IPS DF 4.7 (cell line): ENCODE results near the gene DCP2.

Experiments
- DNase-seq: peaks from one replicate; pipeline ENCODE4 v3.0.0-alpha.2; 2013; ENCODE audit warnings: low spot score; ENCODE audit errors: extremely low read depth

The DCP2 gene

DNA sequence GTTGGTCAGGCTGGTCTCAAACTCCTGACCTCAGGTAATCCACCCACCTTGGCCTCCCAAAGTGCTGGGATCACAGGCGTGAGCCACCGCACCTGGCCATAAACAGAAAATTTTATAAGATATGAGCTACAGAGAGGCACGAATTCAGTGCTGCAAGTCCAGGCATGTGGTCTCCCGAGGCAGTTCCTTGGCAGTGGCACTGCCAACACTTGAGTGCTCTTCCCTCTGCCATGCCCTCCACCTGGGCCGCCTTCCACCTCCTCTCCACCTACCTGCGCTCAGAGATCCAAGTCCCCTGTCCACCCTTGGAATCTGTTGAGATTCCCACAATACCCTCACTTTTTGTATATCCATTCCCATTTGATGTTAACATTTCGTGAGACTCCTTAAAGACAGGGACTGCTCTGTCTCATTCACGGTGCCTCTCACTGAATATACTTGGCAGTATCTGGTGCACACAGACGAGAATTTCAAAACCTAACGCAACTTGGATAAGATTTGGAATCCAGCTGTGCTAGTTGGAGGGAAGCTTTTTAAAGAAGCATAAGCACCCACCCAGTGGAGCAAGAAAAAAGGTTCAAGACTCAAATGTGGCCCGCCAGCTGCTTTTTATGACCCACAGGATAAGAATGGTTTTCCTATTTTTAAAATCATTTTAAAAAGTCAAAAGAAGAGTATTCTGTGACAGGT, 68.3 kb downstream of the DCP2 start:
- no peak for DNase-seq

DNA sequence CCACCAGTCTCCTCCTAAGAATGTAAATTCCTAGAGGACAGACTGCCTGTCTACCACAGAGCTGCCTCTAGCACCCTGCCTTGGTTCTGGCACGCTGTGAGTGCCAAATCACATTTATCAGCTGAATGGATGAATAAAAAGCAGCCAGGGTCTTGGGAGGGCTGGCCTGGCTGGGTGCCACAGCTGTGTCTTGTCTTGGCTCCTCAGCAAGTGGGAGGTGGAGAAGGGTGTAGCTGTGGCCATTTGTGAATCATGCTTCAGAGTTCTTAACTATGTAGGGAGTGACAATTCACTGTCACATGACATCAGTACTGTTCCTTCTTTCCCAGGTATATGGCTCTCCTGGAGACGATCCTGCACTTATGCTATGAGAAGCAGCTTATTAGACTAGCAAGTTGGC, 70.6 kb downstream of the DCP2 start:
- no peak for DNase-seq

DNA sequence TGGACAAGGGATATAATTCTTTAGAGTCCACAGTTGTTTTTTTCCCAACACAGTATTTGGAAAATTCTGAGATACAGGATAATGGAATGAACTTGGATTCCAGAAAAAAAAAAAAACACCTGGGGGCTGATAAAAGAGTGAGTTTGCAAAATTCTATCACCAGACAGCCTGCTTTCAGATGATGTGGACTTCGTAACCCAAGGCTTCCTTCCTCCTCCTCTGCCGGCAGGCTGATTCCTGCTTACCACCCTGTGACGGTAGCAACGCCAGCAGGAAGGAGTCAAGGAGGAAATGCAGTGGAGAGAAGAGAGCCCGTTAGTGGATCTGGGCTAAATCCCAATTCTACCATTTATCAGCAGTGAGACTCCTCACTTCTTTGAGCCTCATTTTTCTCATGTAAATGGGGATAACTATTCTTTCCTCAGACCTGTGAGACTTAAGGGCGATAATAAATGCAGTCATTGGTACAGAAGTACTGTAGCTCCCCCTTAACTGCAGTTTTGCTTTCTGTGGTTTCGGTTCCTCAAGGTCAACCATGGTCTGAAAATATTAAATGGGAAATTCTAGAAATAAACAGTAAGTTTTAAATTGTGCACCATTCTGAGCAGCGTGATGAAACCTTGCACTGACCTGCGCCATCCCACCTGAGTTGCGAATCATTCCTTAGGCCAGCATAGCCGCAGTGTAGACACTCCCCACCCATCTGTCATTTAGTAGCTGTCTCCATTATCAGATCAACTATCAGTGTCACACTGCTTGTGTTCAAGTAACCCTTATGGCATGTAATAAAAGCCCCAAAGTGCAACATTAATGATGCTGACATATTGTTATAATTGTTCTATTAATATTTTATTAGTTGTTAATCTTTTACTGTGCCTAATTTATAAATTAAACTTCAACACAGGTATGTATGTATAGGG, 71.4 kb downstream of the DCP2 start:
- DNase-seq = no peak

DNA sequence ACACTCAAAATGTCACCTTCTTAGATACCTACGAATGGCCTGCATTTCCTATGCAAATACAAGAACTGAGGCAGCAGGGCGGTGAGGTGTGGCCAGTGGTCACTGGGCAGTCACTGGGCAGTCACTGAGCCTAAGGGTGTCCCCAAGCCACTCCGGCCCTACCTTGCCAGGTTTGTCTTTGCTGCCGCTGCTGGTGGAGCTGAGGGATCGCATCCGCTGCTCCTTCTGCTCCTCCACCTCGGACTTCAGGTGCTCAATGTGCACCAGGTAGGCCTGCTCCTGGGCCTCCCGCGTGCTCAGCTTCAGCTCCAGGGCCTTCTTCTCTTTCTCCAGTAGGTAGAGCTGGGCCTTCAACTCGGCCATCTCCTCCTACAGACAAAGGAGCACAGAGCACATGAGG, 72.3 kb downstream of the DCP2 start:
- no peak for DNase-seq

DNA sequence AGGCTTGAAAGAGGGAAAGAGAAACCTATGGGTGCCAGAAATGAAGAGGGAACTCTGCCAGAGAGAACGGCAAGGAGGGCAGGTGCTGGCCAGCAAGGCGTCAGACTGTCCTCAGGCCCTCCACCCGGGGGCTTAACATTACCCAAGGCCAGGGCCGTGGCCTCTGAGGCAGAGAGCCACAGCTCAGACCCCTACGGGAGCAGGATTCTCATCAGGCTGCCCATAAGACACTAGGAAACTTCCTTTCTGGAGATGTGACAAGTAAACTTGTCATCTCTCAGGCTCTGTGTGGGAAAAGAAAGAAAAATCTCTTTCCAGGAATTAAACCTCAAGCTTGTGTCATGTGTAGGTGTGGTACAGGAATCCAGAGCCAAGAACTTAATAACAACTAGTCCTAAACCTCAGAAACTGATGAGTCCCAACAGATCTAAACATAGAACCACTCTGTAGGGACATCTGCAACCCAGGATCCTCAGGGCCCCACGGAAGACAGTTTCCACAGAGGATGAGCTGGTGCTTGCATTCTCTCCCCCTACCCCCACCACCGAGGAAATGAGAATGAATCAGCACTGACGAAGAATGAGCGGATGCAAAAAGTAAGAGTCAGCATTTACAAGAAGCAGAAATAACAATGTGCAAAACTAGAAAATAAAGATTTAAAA, 74.3 kb downstream of the DCP2 start:
- DNase-seq = no peak

GRCh38 chr5:113052041-113052795, 75.6 kb downstream of the DCP2 start:
- DNase-seq = no peak

- no peak for DNase-seq
Observed at GRCh38 chr5:113053511-113053995, 77.0 kb downstream of the DCP2 start.

GRCh38 chr5:113054899-113055298, 78.3 kb downstream of the DCP2 start:
- no peak for DNase-seq

DNA sequence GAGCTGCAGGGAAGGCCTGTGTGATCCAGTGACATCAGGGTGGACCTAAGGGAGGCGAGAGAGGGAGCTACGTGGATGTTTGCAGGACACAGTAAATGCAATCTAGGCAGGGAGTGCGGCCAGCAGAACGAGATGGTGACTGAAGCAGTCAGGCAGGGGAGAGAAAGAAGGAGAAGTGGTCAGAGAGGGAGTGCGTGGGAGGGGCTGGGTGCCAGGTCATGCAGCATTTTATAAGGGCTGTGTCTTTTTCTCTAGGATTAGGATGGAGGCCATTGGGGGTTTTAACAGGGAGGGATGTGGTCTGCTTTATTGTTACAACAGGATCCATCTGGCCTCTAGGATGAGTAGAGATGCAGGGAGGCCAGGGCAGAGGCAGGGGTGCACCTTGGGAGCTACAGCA, 80.4 kb downstream of the DCP2 start:
- DNase-seq = no peak

DNA sequence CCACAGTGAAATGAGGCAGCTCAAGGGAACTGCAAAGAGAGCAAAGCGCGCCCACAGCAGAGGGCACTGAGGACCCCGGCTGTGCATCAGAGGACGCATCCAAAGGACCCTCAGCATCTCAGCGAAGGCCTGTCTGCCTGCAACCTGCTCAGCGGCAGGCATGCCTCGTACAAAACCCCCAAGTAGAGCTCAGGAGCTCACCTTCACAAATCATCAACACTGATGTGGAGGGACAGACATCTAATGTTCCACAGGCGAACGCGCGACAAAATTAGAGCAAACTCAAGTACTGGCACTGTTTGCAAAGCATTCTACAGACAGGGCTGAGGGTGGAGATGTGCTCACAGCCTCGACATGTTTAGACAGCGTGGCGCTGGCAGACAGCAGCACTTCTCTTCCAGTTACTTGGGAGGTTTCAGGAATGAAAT, 81.0 kb downstream of the DCP2 start:
- DNase-seq = no peak

DNA sequence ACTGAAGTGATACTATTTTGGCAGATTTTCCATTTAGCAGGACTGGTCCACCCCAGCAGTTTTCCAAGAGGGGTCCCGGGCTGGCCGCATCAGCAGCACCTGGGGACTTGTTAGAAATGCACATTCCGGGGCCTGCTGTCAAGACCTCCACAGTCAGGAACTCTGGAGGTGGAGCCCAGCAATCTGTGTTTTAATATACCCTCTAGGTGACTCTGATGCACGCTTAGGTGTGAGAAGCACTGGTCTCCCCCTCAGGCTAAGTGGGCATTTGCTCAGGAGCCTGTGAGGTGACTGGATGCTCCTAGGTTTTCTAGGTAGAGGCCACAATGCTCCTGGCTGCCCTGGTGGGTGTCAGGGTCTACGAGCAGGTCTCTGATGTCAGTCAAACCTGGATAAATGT, 81.7 kb downstream of the DCP2 start:
- no peak for DNase-seq

GRCh38 chr5:113058706-113059226, 82.2 kb downstream of the DCP2 start:
- no peak for DNase-seq

- no peak for DNase-seq
Observed at GRCh38 chr5:113059232-113060040, 82.8 kb downstream of the DCP2 start.

DNA sequence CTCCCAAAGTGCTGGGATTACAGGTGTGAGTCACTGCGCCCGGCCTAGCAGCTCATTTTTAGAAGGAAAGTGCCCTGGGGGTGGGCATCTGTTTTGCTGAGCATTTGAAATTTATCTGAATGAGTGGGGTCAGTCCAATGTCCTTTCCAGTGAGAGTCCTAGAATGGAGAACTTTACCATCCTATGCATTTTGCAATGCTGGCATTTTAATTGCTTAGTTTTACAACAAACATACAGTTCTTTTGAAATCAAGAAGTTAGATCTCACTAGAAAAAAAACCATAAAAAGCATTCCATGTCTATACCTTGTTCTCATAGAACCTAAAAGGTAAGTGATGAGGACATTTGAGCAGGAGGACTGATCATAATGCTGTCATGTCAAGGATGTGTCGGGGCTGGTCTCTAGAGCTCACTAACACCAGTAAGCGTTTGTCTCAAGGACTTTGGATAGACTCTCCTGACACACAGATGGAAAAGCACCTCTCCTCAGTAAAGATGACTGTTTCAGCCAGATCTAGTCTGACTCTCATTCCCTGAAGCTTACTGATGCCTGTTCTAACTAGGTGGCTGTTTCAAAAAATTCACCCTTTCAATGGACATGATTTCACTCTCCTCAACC, 83.9 kb downstream of the DCP2 start:
- no peak for DNase-seq

DNA sequence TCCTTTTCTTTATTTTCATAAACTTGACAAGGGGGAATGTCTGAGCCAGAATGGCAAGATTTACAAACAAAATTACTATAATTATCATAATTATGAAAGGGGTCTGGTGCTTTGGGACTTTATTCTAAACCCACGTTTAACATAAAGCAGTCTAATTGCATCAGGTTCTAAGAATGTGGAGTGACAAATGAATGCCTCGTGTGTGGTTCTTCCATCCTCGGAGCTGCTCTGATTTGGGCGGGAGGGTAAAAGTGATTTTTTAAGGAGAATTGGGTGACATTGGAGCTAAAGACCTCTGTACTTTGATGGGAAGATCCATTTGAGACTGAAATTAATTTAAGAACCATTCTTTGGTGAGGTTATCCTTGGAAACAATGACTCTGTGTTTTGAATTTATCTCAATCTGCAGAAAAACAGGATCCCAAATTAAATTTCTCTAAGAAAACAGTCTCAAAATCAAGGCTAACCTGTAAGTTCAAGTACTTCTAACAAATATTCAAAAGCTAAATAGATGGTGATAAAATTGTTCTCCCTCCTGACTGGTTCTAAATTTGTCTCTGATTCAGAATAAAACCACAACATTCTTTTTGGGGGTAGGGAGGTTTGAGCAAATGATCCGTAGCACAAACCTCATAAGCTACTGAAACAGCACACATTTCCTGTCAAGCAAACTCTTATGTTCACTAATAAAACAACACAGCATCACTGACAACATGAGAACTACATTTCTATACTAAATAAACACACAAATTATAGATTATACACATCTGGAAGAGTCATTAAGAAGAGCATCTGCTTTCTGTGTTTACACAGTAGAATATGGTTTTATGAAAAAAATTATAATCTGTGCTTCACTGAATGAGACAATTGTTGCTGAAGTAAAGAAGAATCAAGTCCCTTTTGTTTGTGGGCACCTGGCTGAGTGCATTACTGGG, 85.5 kb downstream of the DCP2 start:
- DNase-seq = no peak

DNA sequence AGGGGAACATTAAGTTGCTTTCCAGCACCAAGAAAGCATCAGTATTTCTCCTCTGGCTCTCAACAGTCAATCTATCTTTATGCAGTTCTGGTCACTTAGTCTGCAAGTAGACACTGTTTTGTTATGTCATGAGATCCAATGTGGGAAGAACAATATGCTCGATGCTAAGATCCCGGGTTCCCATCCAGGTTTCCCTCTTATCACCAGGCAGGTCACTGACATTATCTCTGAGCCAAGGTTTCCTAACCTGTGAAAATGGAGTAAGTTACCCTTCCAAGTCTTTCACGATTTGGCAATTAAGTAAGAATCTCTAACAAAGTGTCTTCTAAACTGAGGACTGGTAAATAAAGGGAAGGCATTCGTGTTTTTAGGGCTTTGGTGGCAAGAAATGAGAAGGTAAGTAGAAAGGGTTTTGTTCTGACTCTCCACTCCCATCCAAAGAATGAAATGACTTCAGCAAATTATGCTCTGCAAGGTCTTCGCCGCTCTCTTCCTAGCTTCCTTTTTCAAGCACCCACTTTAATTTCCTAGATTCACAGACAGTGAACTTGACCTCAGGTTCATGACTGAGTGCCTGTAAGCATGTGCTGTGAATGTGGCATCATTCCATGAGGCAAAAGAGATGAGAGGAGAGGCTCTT, 86.4 kb downstream of the DCP2 start:
- DNase-seq = no peak

DNA sequence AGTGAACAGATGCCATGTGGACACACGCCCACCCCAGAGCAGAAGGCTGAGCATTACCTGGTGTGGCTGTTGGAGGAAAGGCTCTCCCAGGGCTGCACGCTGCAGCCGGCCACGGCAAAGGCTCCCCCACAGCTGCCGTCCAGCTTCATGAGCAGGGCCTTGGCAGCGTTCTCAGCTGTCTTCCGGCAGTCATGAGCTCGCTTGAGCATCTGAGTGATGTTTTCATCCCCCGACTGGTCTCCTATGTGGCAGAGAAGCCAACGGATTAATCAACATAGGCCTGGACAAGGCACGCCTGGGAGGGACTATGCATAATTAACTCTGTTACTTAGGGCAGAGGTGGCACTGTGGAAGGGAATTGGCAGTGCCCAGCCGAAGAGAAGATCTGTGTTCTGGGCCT, 87.3 kb downstream of the DCP2 start:
- no peak for DNase-seq

GRCh38 chr5:113064806-113065205, 88.2 kb downstream of the DCP2 start:
- DNase-seq = no peak
